GM23248 (cell line): ENCODE data around the gene SERINC3. TPM values are rescaled to one million over a fixed set of nuclear protein-coding genes. Genes with fewer than 3 reads are reported as not detected.

Source experiments
- DNase-seq: peaks from one replicate; pipeline ENCODE4 v3.0.0-alpha.2; 2015
- H2AFZ ChIP-seq: fragments of 200-600 bp; sonication (generic); 2 replicates; pipeline ENCODE4 v1.6.1; 2016; ENCODE audit warnings: antibody characterized with exemption
- H3F3A ChIP-seq: fragments of 200-600 bp; sonication (generic); 2 replicates; pipeline ENCODE4 v1.6.1; 2016; ENCODE audit warnings: mild to moderate bottlenecking, antibody characterized with exemption, mixed run types; ENCODE audit not compliant: insufficient read depth
- H3K27ac ChIP-seq: fragments of 200-600 bp; sonication (generic); 2 replicates; pipeline ENCODE4 v1.5.1; 2016; ENCODE audit warnings: mild to moderate bottlenecking
- H3K27me3 ChIP-seq: fragments of 200-600 bp; sonication (generic); replicated peaks from 2 replicates; pipeline ENCODE4 v1.6.1; 2016; ENCODE audit warnings: mild to moderate bottlenecking; ENCODE audit not compliant: insufficient read depth
- H3K36me3 ChIP-seq: fragments of 200-600 bp; sonication (generic); 2 replicates; pipeline ENCODE4 v1.6.1; 2016; ENCODE audit warnings: low read depth, mild to moderate bottlenecking
- H3K4me1 ChIP-seq: fragments of 200-600 bp; sonication (generic); 2 replicates; pipeline ENCODE4 v1.6.1; 2016; ENCODE audit warnings: mild to moderate bottlenecking; ENCODE audit not compliant: insufficient read depth
- H3K4me2 ChIP-seq: fragments of 200-600 bp; sonication (generic); one replicate; pipeline ENCODE4 v1.6.1; 2016; ENCODE audit warnings: mild to moderate bottlenecking; ENCODE audit not compliant: unreplicated experiment
- H3K4me3 ChIP-seq: fragments of 200-600 bp; sonication (generic); 2 replicates; pipeline ENCODE4 v1.5.1; 2016; ENCODE audit warnings: mild to moderate bottlenecking
- H3K79me2 ChIP-seq: fragments of 200-600 bp; sonication (generic); 2 replicates; pipeline ENCODE4 v1.6.1; 2016; ENCODE audit warnings: mild to moderate bottlenecking; ENCODE audit not compliant: insufficient read depth
- H3K9ac ChIP-seq: fragments of 200-600 bp; sonication (generic); 2 replicates; pipeline ENCODE4 v1.6.1; 2016; ENCODE audit warnings: mild to moderate bottlenecking
- H3K9me2 ChIP-seq: fragments of 200-600 bp; sonication (generic); 2 replicates; pipeline ENCODE4 v1.6.1; 2016; ENCODE audit warnings: mixed run types, mild to moderate bottlenecking, moderate library complexity; ENCODE audit not compliant: insufficient read depth
- H3K9me3 ChIP-seq: fragments of 200-600 bp; sonication (generic); one replicate; pipeline ENCODE4 v1.6.1; 2017; ENCODE audit warnings: low read depth
- H4K20me1 ChIP-seq: fragments of 200-600 bp; sonication (generic); 2 replicates; pipeline ENCODE4 v1.6.0; 2016; ENCODE audit not compliant: insufficient read depth
- EZH2 ChIP-seq: fragments of 200-600 bp; sonication (generic); IDR thresholded peaks from 2 replicates; pipeline ENCODE4 v1.6.1; 2018; ENCODE audit warnings: antibody characterized with exemption, mild to moderate bottlenecking; ENCODE audit not compliant: insufficient read depth, poor library complexity, severe bottlenecking
- EZH2phosphoT487 ChIP-seq: fragments of 200-600 bp; sonication (generic); IDR thresholded peaks from 2 replicates; pipeline ENCODE4 v1.6.1; 2018; ENCODE audit warnings: antibody characterized with exemption, moderate library complexity, mild to moderate bottlenecking, low read depth; ENCODE audit not compliant: insufficient read depth
- WGBS, 2 experiments: methylation state at CpG; one replicate each; pipeline ENCODE4 v1.1.6; 2015 to 2017; ENCODE audit warnings: low lambda C conversion rate in 2 of 2, low coverage in 1 of 2; ENCODE audit errors: missing lambda C conversion rate in 2 of 2; 5-methylcytosine and 5-hydroxymethylcytosine counted together
- in situ Hi-C: fragments of 300-500 bp; cut with MboI; formaldehyde crosslinking; loops from 2 replicates; pipeline ENCODE4 v1.15.0; 2020
- polyA plus RNA-seq: library from polyadenylated mRNA; unstranded; fragments of >200 nt; fragmentation: Nextera tagmentation; extraction: Ambion mirVana; gene quantifications from 2 replicates; pipeline ENCODE4 v1.2.1, GENCODE V29; 2016
- total RNA-seq: library from RNA; depleted of rRNA; stranded (reverse); fragments of >200 nt; shearing (Covaris generic); gene quantifications from 2 replicates; pipeline ENCODE4 v1.2.3, GENCODE V29; 2014

The SERINC3 gene
- total and polyA plus RNA-seq, 2 experiments from 2014 or later = 141 to 194 TPM

- Histone ChIP-seq H3K27me3 (no peaks in the 10 kb centered on the region), H3K4me1 (peaks cover 10% of the 10 kb centered on the region), H3K27ac (no peak overlapping the region), H3K9me3 (no peaks in the 10 kb centered on the region), H3K4me2 (no peak overlapping the region), H3F3A (peaks cover 14% of the 10 kb centered on the region; the same call in 1 of the 2 replicates), H3K4me3 (no peak overlapping the region), H3K9me2 (no peaks in the 10 kb centered on the region), H2AFZ (no peak overlapping the region), H4K20me1 (no peaks in the 10 kb centered on the region), H3K36me3 (peaks cover 10% of the 10 kb centered on the region), H3K79me2 (peaks cover 39% of the 10 kb centered on the region), H3K9ac (no peak overlapping the region)
- no peak for DNase-seq
- in situ Hi-C loops = no loop called here
- TF ChIP-seq EZH2 = no peak
- no peak for TF ChIP-seq EZH2phosphoT487
- WGBS, 2 experiments = 91 to 95% methylated on average over 5 of the region's 5 CpGs
These were observed 42.2 kb downstream of the SERINC3 start for GRCh38 chr20:44479643-44480042.

GRCh38 chr20:44478206-44478605, 43.7 kb downstream of the SERINC3 start:
- no peak overlapping the region for H3K9ac ChIP-seq
- no peaks in the 10 kb centered on the region for H4K20me1 ChIP-seq
- peaks cover 39% of the 10 kb centered on the region for H3K79me2 ChIP-seq

DNA sequence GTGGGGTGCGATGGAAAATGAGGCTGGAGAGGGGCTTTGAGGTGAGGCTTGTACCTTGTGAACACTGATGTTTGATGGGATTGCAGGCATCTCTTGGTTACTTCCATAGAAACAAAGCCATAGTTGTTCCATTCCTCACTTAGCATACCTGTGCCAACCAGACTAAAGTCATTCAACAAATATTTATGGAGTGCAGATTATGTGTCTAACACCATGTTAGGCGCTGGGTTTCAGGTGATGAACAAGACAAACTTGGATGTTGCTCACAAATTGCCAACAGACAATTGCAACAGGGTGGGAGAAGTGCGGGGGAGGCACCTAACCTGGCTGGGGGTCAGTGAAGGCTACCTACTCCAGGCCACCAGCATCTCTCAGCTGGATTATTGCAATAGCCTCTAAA, 44.7 kb downstream of the SERINC3 start:
- no peaks in the 10 kb centered on the region for H3K9me2 ChIP-seq
- H3K4me3 ChIP-seq = peak overlapping the region; percentile 94
- peak; percentile 25 for DNase-seq
- in situ Hi-C loops = no loop called here
- H3K79me2 ChIP-seq = peaks cover 39% of the 10 kb centered on the region
- no peaks in the 10 kb centered on the region for H4K20me1 ChIP-seq
- H3K27me3 ChIP-seq = no peaks in the 10 kb centered on the region
- peak overlapping the region; percentile 93; the same call in 1 of the 2 replicates for H3K9ac ChIP-seq
- H2AFZ ChIP-seq = no peak overlapping the region
- H3K4me1 ChIP-seq = peaks cover 10% of the 10 kb centered on the region
- H3K9me3 ChIP-seq = no peaks in the 10 kb centered on the region
- no peak for TF ChIP-seq EZH2phosphoT487
- no peak for TF ChIP-seq EZH2
- WGBS, 2 experiments = 84 to 93% methylated on average over 3 of the region's 3 CpGs
- H3F3A ChIP-seq = peaks cover 6% of the 10 kb centered on the region; the same call in 1 of the 2 replicates
- peak overlapping the region; percentile 94 for H3K4me2 ChIP-seq
- H3K27ac ChIP-seq = peak overlapping the region; percentile 65; the same call in 1 of the 2 replicates
- no peaks in the 10 kb centered on the region for H3K36me3 ChIP-seq

More at GRCh38 chr20:44478206-44478605, 43.7 kb downstream of the SERINC3 start:
- Histone ChIP-seq H3K9me3 (no peaks in the 10 kb centered on the region), H3K4me3 (no peak overlapping the region), H3F3A (peaks cover 6% of the 10 kb centered on the region; the same call in 1 of the 2 replicates), H3K27ac (no peak overlapping the region), H2AFZ (no peak overlapping the region), H3K36me3 (no peaks in the 10 kb centered on the region), H3K27me3 (no peaks in the 10 kb centered on the region), H3K4me2 (no peak overlapping the region), H3K9me2 (no peaks in the 10 kb centered on the region), H3K4me1 (peaks cover 10% of the 10 kb centered on the region)
- DNase-seq = no peak
- WGBS, 2 experiments = 64 to 65% methylated on average over 6 of the region's 6 CpGs
- TF ChIP-seq EZH2 (no peak), EZH2phosphoT487 (no peak)
- in situ Hi-C loops = no loop called here

DNA sequence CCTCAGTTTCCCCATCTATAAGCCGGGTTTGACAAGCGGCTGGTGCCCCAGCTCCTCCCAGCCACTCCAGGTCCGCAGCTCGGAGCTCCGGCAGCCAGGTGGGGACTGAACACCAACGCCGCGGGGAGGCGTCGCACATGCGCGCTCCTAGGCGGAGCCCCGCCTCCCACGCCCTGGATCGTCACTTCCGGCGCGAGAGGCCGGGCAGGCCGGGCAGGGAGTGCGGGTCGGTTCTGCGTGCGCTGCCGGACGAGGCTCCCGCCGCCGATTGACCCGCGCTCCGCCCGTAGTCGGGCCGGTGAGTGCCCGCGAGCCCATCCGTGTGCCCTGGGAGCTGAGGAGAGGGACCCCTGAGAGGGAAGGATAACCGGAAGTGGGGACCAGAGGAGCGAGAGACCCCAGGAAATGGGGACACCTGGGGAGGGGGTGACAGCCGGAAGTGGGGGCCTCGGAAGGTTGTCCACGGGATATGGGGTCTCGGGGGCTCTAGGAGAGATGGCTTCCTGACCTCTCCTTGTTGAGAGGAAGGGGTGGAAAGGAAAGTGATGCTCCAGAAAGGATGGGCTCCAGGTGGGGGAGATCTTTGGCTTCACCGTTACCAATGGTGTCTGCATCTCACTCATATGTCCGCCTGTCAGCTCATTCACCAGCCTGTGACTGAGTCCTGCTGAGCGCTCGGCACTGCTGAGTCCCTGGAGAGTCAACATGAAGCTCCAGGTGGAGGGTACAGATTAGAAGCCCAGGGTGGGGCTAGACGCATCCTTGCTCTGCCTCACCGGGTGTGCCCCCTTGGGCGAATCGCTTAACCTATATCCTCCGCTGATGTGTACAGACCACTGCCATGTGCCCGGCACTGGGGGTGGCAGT, 45.9 kb downstream of the SERINC3 start, which contains the start of gene TTPAL:
TSS of gene TTPAL (plus strand) at position 181 of the 867 bp plus-strand sequence. CDS start 4,126 bp downstream, outside the sequence.
- Histone ChIP-seq H3K27me3 (no peaks in the 10 kb centered on the region), H2AFZ (peak within 1 kb of the TSS; percentile 90), H3K4me1 (peaks cover 14% of the 10 kb centered on the region), H3K4me3 (peak within 1 kb of the TSS; percentile 94), H3K9me2 (no peaks in the 10 kb centered on the region), H3K4me2 (peak within 1 kb of the TSS; percentile 94), H3K79me2 (peaks cover 39% of the 10 kb centered on the region), H3K36me3 (no peaks in the 10 kb centered on the region), H3K9ac (peak within 1 kb of the TSS; percentile 93), H3K9me3 (no peaks in the 10 kb centered on the region), H3F3A (peaks cover 6% of the 10 kb centered on the region; the same call in 1 of the 2 replicates), H4K20me1 (no peaks in the 10 kb centered on the region), H3K27ac (peak within 1 kb of the TSS; percentile 65)
- in situ Hi-C loops = no loop called here
- WGBS, 2 experiments = 3 to 4% methylated on average over 46 to 55 of the region's 55 CpGs
- peak; percentile 94 for DNase-seq
- no peak for TF ChIP-seq EZH2phosphoT487
- no peak for TF ChIP-seq EZH2
